Activated T-cell treated with anti-CD3 and anti-CD28 coated beads for 1 hour (primary cell): Measurements from ENCODE around the gene APEH.

ENCODE experiments used
- DNase-seq: peaks from one replicate; pipeline ENCODE4 v3.0.0-alpha.2; 2020; ENCODE audit warnings: low read depth

Gene APEH

GRCh38 chr3:49650637-49651036 is 23.5 kb upstream of the APEH start:
- DNase-seq = no peak

- no peak for DNase-seq
Observed at GRCh38 chr3:49652218-49652902, 21.8 kb upstream of the APEH start.

GRCh38 chr3:49652903-49653415 is 21.2 kb upstream of the APEH start:
- no peak for DNase-seq

GRCh38 chr3:49653621-49654020 is 20.5 kb upstream of the APEH start:
- DNase-seq = no peak

GRCh38 chr3:49654176-49654825 is 19.9 kb upstream of the APEH start:
- DNase-seq = no peak

GRCh38 chr3:49654955-49655556 is 19.1 kb upstream of the APEH start:
- no peak for DNase-seq

- DNase-seq = no peak
Observed at GRCh38 chr3:49655731-49656285, 18.3 kb upstream of the APEH start.

GRCh38 chr3:49656541-49657112 is 17.5 kb upstream of the APEH start:
- no peak for DNase-seq

GRCh38 chr3:49657208-49657915 is 16.8 kb upstream of the APEH start:
- DNase-seq = no peak

- no peak for DNase-seq
Observed at GRCh38 chr3:49658711-49659110, 15.4 kb upstream of the APEH start.

- DNase-seq = no peak
Observed at GRCh38 chr3:49659756-49660155, 14.4 kb upstream of the APEH start.

- no peak for DNase-seq
Observed at GRCh38 chr3:49661281-49661680, 12.9 kb upstream of the APEH start.

- no peak for DNase-seq
Observed at GRCh38 chr3:49662021-49662420, 12.1 kb upstream of the APEH start.

GRCh38 chr3:49662720-49663413 is 11.3 kb upstream of the APEH start:
- DNase-seq = no peak

- no peak for DNase-seq
Observed at GRCh38 chr3:49663831-49664230, 10.3 kb upstream of the APEH start.

- no peak for DNase-seq
Observed at GRCh38 chr3:49664300-49664699, 9.9 kb upstream of the APEH start.

GRCh38 chr3:49665822-49666519 is 8.2 kb upstream of the APEH start:
- no peak for DNase-seq

GRCh38 chr3:49666592-49666991 is 7.6 kb upstream of the APEH start:
- no peak for DNase-seq

- no peak for DNase-seq
Observed at GRCh38 chr3:49667701-49668413, 6.3 kb upstream of the APEH start.

- DNase-seq = no peak
Observed at GRCh38 chr3:49668414-49668797, 5.7 kb upstream of the APEH start.
